Keratinocyte (primary cell): ENCODE data around the gene DNMBP. TPM values are rescaled to one million over a fixed set of nuclear protein-coding genes. Genes with fewer than 3 reads are reported as not detected.

Experiments used
- DNase-seq: peaks from one replicate; pipeline ENCODE4 v3.0.0-alpha.2; 2011; ENCODE audit warnings: low read depth, missing footprints, low spot score
- FAIRE-seq: peaks from 2 replicates; lab custom pipeline; 2011; peaks lifted over from hg19 to GRCh38; lab: Jason Lieb, UNC
- H2AFZ ChIP-seq: 2 replicates; pipeline ENCODE4 v1.6.0; 2012; ENCODE audit warnings: low read length, control low read depth, inconsistent platforms; ENCODE audit not compliant: control insufficient read depth
- H3K27ac ChIP-seq: 2 replicates; pipeline ENCODE4 v1.5.1; 2011; ENCODE audit warnings: low read length; ENCODE audit not compliant: control insufficient read depth, insufficient read depth
- H3K27me3 ChIP-seq: 3 replicates; pipeline ENCODE4 v1.6.0; 2011; ENCODE audit warnings: low read length; ENCODE audit not compliant: control insufficient read depth, insufficient read depth; ENCODE audit errors: extremely low read depth
- H3K36me3 ChIP-seq, 2 experiments: 2 replicates in 1 of 2; 3 replicates in 1 of 2; pipeline ENCODE4 v1.5.1; 2011; ENCODE audit warnings: low read length in 2 of 2, mild to moderate bottlenecking in 1 of 2; ENCODE audit not compliant: control insufficient read depth in 2 of 2, insufficient read depth in 2 of 2; ENCODE audit errors: extremely low read depth in 1 of 2
- H3K4me1 ChIP-seq: 3 replicates; pipeline ENCODE4 v1.5.1; 2011; ENCODE audit warnings: low read length; ENCODE audit not compliant: control insufficient read depth, insufficient read depth; ENCODE audit errors: extremely low read depth
- H3K4me2 ChIP-seq: 3 replicates; pipeline ENCODE4 v1.6.0; 2011; ENCODE audit warnings: low read depth, low read length; ENCODE audit not compliant: control insufficient read depth, insufficient read depth; ENCODE audit errors: extremely low read depth
- H3K4me3 ChIP-seq, 3 experiments: fragments of 200-600 bp in 1 of 3; sonication (generic) in 1 of 3; 2 replicates in 2 of 3; 3 replicates in 1 of 3; pipeline ENCODE4 v1.5.1; 2011 to 2016; ENCODE audit warnings: low read length in 3 of 3, mild to moderate bottlenecking in 3 of 3, control low read depth in 2 of 3, inconsistent platforms in 1 of 3, low read depth in 1 of 3, mixed read lengths in 1 of 3, mixed run types in 1 of 3, moderate library complexity in 1 of 3; ENCODE audit not compliant: control insufficient read depth in 2 of 3, insufficient read depth in 2 of 3; ENCODE audit errors: extremely low read depth in 1 of 3
- H3K79me2 ChIP-seq: 2 replicates; pipeline ENCODE4 v1.6.0; 2012; ENCODE audit warnings: low read length; ENCODE audit not compliant: control insufficient read depth, insufficient read depth
- H3K9ac ChIP-seq: 3 replicates; pipeline ENCODE4 v1.6.0; 2011; ENCODE audit warnings: low read length; ENCODE audit not compliant: control insufficient read depth, insufficient read depth; ENCODE audit errors: extremely low read depth
- H3K9me1 ChIP-seq: 3 replicates; pipeline ENCODE4 v1.6.0; 2011; ENCODE audit warnings: low read length; ENCODE audit not compliant: control insufficient read depth, insufficient read depth; ENCODE audit errors: extremely low read depth
- H3K9me3 ChIP-seq: 2 replicates; pipeline ENCODE4 v1.5.1; 2012; ENCODE audit warnings: low read depth, low read length; ENCODE audit not compliant: control insufficient read depth
- H4K20me1 ChIP-seq: 3 replicates; pipeline ENCODE4 v1.6.0; 2011; ENCODE audit warnings: low read length; ENCODE audit not compliant: control insufficient read depth, insufficient read depth; ENCODE audit errors: extremely low read depth
- EZH2 ChIP-seq: IDR thresholded peaks from one replicate; pipeline ENCODE4 v1.6.1; 2012; ENCODE audit warnings: inconsistent platforms, mild to moderate bottlenecking, low read length, moderate library complexity
- dilution Hi-C: fragments of 300-500 bp; cut with MboI; formaldehyde crosslinking; loops from one replicate; pipeline ENCODE4 v1.7.0; 2020; ENCODE audit warnings: low sequenced_read_pairs; ENCODE audit not compliant: extremely low pct_ligation_motif_present
- polyA plus RNA-seq, 5 experiments: library from polyadenylated mRNA; depleted of rRNA in 3 of 5; stranded (reverse) in 3 of 5; stranded (forward) in 1 of 5; unstranded in 1 of 5; fragments of >200 nt; gene quantifications; 1 replicate in 1 of 5; 2 replicates in 3 of 5; 3 replicates in 1 of 5; pipeline versions ENCODE4 v1.2.1 to v1.2.3, GENCODE V29; 2011 to 2012; ENCODE audit warnings: missing spikeins in 2 of 5, low read depth in 1 of 5, low replicate concordance in 1 of 5
- TF ChIP-seq, protein P1 (sequence below), 3 experiments: IDR thresholded peaks in 1 of 3; conservative IDR thresholded peaks in 1 of 3; optimal IDR thresholded peaks in 1 of 3; 2 replicates in 2 of 3; 3 replicates in 1 of 3; pipeline versions ENCODE3 to v1.5.1; 2011; ENCODE audit warnings: low read length in 3 of 3, mild to moderate bottlenecking in 3 of 3, moderate library complexity in 2 of 3, control low read depth in 1 of 3, inconsistent platforms in 1 of 3; ENCODE audit not compliant: insufficient read depth in 2 of 3; ENCODE audit errors: extremely low read depth in 1 of 3

Gene DNMBP
- polyA plus RNA-seq, 1 donor (not counting 4 experiments of a cell fraction or from before 2014, with no cell fraction given): 15.8 TPM

DNA sequence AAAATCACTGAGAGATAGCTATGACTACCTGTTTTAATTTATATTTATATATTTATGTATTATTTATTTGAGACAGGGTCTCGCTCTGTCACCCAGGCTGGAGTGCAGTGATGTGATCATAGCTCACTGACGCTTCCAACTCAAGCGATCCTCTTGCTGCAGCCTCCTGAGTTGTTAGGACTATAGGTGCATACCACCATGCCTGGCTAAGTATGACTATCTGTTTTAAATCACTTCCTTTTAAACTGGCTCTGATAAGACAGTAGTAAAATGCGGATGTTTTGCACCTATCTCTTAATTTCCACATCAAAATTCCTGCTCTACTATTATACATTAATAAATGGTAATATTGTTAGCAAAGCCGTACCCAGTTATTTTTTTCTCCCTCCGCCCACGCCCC is 41.8 kb downstream of the DNMBP start:
- Histone ChIP-seq H3K27me3 (no peaks in the 10 kb centered on the region), H3K4me2 (no peak overlapping the region), H3K9me3 (no peaks in the 10 kb centered on the region), H3K36me3 (peaks cover 7 to 11% of the 10 kb centered on the region in 2 experiments), H2AFZ (no peak overlapping the region), H4K20me1 (no peaks in the 10 kb centered on the region), H3K9ac (no peak overlapping the region), H3K9me1 (no peaks in the 10 kb centered on the region), H3K27ac (no peak overlapping the region), H3K4me3 (no peak overlapping the region), H3K79me2 (peaks cover 51% of the 10 kb centered on the region), H3K4me1 (peaks cover 29% of the 10 kb centered on the region)
- FAIRE-seq: no peak
- DNase-seq: no peak
- TF ChIP-seq, protein P1, sequence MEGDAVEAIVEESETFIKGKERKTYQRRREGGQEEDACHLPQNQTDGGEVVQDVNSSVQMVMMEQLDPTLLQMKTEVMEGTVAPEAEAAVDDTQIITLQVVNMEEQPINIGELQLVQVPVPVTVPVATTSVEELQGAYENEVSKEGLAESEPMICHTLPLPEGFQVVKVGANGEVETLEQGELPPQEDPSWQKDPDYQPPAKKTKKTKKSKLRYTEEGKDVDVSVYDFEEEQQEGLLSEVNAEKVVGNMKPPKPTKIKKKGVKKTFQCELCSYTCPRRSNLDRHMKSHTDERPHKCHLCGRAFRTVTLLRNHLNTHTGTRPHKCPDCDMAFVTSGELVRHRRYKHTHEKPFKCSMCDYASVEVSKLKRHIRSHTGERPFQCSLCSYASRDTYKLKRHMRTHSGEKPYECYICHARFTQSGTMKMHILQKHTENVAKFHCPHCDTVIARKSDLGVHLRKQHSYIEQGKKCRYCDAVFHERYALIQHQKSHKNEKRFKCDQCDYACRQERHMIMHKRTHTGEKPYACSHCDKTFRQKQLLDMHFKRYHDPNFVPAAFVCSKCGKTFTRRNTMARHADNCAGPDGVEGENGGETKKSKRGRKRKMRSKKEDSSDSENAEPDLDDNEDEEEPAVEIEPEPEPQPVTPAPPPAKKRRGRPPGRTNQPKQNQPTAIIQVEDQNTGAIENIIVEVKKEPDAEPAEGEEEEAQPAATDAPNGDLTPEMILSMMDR (optimal IDR thresholded peaks at IDR 0.05 in 1 of 3, IDR thresholded peaks at IDR 0.05 in 1 of 3, conservative IDR thresholded peaks at IDR 0.05 in 1 of 3; ENCODE audit: extremely low read depth in 1 of 3, insufficient read depth in 2 of 3, low read length in 3 of 3): no peak
- no peak for TF ChIP-seq EZH2
- dilution Hi-C loops: no loop called here

DNA sequence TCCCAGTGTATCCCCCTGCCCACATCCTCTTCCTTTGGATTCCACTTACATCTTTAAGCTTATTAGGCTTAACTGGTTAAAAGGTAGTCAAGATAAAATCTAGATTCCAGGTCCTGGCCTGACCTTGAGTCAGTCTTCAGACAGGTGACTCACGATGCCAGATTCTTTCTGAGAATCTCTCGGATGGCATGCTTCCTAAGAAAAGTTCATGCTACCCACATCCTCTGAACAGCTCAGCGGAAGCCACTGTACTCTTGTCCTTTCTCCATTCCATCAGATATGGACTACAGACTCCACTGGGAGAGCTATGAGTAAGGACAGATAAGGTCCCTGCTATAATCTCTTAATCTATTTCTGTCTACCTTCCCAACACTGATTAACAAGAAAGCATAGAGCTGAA is 43.4 kb downstream of the DNMBP start:
- no peaks in the 10 kb centered on the region for H3K9me1 ChIP-seq
- H3K27ac ChIP-seq: peak overlapping the region; percentile 50
- peak; percentile 73 for DNase-seq
- H2AFZ ChIP-seq: no peak overlapping the region
- no peaks in the 10 kb centered on the region for H4K20me1 ChIP-seq
- dilution Hi-C loops: no loop called here
- no peaks in the 10 kb centered on the region for H3K27me3 ChIP-seq
- peaks cover 29% of the 10 kb centered on the region for H3K4me1 ChIP-seq
- peaks cover 41% of the 10 kb centered on the region for H3K79me2 ChIP-seq
- H3K4me3 ChIP-seq: no peak overlapping the region
- peaks cover 7 to 11% of the 10 kb centered on the region in 2 experiments for H3K36me3 ChIP-seq
- no peaks in the 10 kb centered on the region for H3K9me3 ChIP-seq
- peak overlapping the region; percentile 46 for H3K4me2 ChIP-seq
- FAIRE-seq: peak; percentile 87
- no peak overlapping the region for H3K9ac ChIP-seq
- TF ChIP-seq, protein P1 (optimal IDR thresholded peaks at IDR 0.05 in 1 of 3, IDR thresholded peaks at IDR 0.05 in 1 of 3, conservative IDR thresholded peaks at IDR 0.05 in 1 of 3; ENCODE audit: extremely low read depth in 1 of 3, insufficient read depth in 2 of 3, low read length in 3 of 3): no peak
- no peak for TF ChIP-seq EZH2
